Hepatocyte (in vitro differentiated cells): ENCODE results near the gene TNFRSF1A. TPM values are rescaled to one million over a fixed set of nuclear protein-coding genes. Genes with fewer than 3 reads are reported as not detected.

ENCODE experiments used
- DNase-seq: peaks from one replicate; pipeline ENCODE4 v3.0.0-alpha.2; 2016; ENCODE audit warnings: low spot score
- H2AFZ ChIP-seq: fragments of 200-600 bp; sonication (generic); 2 replicates; pipeline ENCODE4 v1.6.0; 2016; ENCODE audit warnings: antibody characterized with exemption, mild to moderate bottlenecking
- H3K27ac ChIP-seq: fragments of 200-600 bp; sonication (generic); 2 replicates; pipeline ENCODE4 v1.5.1; 2016; ENCODE audit warnings: mild to moderate bottlenecking
- H3K27me3 ChIP-seq: fragments of 200-600 bp; sonication (generic); 2 replicates; pipeline ENCODE4 v1.6.1; 2016
- H3K36me3 ChIP-seq: fragments of 200-600 bp; sonication (generic); replicated peaks from 2 replicates; pipeline ENCODE4 v1.5.1; 2016; ENCODE audit warnings: low read depth; ENCODE audit not compliant: insufficient read depth
- H3K4me1 ChIP-seq: fragments of 200-600 bp; sonication (generic); 2 replicates; pipeline ENCODE4 v1.5.1; 2016; ENCODE audit warnings: mild to moderate bottlenecking, moderate library complexity; ENCODE audit not compliant: insufficient read depth
- H3K4me2 ChIP-seq: fragments of 200-600 bp; sonication (generic); 2 replicates; pipeline ENCODE4 v1.6.0; 2016
- H3K4me3 ChIP-seq: fragments of 200-600 bp; sonication (generic); 2 replicates; pipeline ENCODE4 v1.5.1; 2016; ENCODE audit warnings: mild to moderate bottlenecking
- H3K79me2 ChIP-seq: fragments of 200-600 bp; sonication (generic); 2 replicates; pipeline ENCODE4 v1.6.0; 2017; ENCODE audit warnings: mild to moderate bottlenecking
- H3K9me2 ChIP-seq: fragments of 200-600 bp; sonication (generic); replicated peaks from 2 replicates; pipeline ENCODE4 v1.6.0; 2017; ENCODE audit warnings: mild to moderate bottlenecking; ENCODE audit not compliant: insufficient read depth
- H3K9me3 ChIP-seq: fragments of 200-600 bp; sonication (generic); 2 replicates; pipeline ENCODE4 v1.5.1; 2016; ENCODE audit warnings: low read depth, mild to moderate bottlenecking
- H4K20me1 ChIP-seq: fragments of 200-600 bp; sonication (generic); 2 replicates; pipeline ENCODE4 v1.6.0; 2016; ENCODE audit warnings: mild to moderate bottlenecking; ENCODE audit not compliant: insufficient read depth, poor library complexity, severe bottlenecking
- EZH2 ChIP-seq: fragments of 200-600 bp; sonication (generic); IDR thresholded peaks from 2 replicates; pipeline ENCODE4 v1.6.1; 2016; ENCODE audit warnings: antibody characterized with exemption, mild to moderate bottlenecking, borderline replicate concordance
- EZH2phosphoT487 ChIP-seq: fragments of 200-600 bp; sonication (generic); IDR thresholded peaks from one replicate; pipeline ENCODE4 v1.6.1; 2018; ENCODE audit warnings: antibody characterized with exemption, mild to moderate bottlenecking, low read depth, moderate library complexity; ENCODE audit not compliant: unreplicated experiment, severe bottlenecking
- WGBS: methylation state at CpG from one replicate; pipeline ENCODE4 v1.1.6; 2016; ENCODE audit warnings: low lambda C conversion rate; ENCODE audit errors: missing lambda C conversion rate; 5-methylcytosine and 5-hydroxymethylcytosine counted together
- polyA plus RNA-seq: library from polyadenylated mRNA; unstranded; fragments of >200 nt; fragmentation: Nextera tagmentation; extraction: Ambion mirVana; gene quantifications from 2 replicates; pipeline ENCODE4 v1.2.1, GENCODE V29; 2016
- total RNA-seq: library from RNA; depleted of rRNA; stranded (reverse); fragments of >200 nt; gene quantifications from 2 replicates; pipeline ENCODE4 v1.2.3, GENCODE V29; 2014
- TF ChIP-seq, protein P1 (sequence below): fragments of 200-600 bp; sonication (generic); IDR thresholded peaks from 2 replicates; pipeline ENCODE4 v1.5.1; 2016; ENCODE audit warnings: antibody characterized with exemption, mild to moderate bottlenecking; ENCODE audit not compliant: poor library complexity

Gene TNFRSF1A
- total and polyA plus RNA-seq, 2 experiments from 2014 or later, result 147 to 168 TPM

DNA sequence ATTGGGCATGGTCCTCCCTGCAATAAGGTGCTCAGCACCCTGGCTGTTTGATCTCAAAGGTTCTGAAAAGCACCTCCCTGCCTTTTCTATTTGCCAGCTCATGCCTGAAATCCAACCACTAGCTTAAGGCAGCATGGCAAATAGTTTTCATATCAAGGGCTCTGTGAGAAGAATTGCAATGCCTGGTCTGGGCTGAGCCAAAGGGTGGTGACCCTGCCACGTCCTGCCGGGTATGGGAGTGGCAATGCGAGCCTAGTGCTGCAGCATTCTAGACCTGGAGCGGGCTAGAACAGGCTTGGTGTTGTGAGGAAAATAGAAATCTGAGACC lies 35.8 kb upstream of the TNFRSF1A start:
- Histone ChIP-seq H3K9me2 (no peaks in the 10 kb centered on the region), H4K20me1 (no peaks in the 10 kb centered on the region), H3K27ac (peak overlapping the region; percentile 94), H3K36me3 (no peaks in the 10 kb centered on the region), H3K4me2 (no peak overlapping the region), H2AFZ (no peak overlapping the region), H3K27me3 (no peaks in the 10 kb centered on the region), H3K4me1 (peaks cover 41% of the 10 kb centered on the region), H3K4me3 (no peak overlapping the region), H3K9me3 (no peaks in the 10 kb centered on the region), H3K79me2 (no peaks in the 10 kb centered on the region)
- TF ChIP-seq EZH2 (no peak), EZH2phosphoT487 (no peak)
- TF ChIP-seq, protein P1, sequence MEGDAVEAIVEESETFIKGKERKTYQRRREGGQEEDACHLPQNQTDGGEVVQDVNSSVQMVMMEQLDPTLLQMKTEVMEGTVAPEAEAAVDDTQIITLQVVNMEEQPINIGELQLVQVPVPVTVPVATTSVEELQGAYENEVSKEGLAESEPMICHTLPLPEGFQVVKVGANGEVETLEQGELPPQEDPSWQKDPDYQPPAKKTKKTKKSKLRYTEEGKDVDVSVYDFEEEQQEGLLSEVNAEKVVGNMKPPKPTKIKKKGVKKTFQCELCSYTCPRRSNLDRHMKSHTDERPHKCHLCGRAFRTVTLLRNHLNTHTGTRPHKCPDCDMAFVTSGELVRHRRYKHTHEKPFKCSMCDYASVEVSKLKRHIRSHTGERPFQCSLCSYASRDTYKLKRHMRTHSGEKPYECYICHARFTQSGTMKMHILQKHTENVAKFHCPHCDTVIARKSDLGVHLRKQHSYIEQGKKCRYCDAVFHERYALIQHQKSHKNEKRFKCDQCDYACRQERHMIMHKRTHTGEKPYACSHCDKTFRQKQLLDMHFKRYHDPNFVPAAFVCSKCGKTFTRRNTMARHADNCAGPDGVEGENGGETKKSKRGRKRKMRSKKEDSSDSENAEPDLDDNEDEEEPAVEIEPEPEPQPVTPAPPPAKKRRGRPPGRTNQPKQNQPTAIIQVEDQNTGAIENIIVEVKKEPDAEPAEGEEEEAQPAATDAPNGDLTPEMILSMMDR, result no peak
- DNase-seq, result no peak
- 73% methylated on average over 4 of the region's 4 CpGs for WGBS

DNA sequence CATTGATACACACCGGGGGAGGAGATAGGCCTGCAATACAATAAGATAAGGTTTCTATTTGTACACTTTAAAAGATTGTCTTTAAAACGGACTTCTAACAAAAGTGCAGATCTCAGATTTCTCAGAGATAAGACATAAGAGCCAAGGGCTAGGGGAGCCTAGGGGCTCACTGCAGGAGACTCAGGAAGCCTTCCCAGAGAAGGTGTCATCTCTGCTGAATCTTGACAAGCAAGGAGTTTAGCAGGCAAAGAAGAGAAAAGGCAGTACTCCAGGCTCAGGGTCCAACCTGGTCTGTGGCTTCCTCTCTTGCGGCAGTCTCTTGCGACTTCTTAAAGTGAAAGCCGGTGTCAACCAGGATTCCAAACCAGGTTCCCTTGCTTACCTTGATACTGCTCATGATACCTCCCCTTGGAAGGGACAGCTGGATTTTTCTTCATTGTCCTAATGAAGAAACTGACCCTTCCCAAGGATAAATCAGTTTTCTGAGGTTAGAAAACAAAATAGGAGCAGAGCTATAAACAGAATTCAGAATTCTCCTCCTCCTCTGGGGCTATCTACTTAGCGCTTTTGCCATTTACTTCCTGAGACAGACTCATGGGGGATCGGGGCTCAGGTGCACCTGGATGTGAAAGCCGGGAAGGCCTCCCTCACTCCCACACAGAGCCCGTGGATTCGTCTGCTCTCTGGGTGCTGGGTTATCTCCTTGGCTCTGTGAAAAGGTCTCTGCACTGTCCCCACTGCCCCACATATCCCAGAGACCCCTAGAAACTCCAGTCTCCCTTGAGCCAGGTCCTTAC lies 35.2 kb upstream of the TNFRSF1A start:
- Histone ChIP-seq H3K4me2 (peak overlapping the region; percentile 62), H2AFZ (peak overlapping the region; percentile 10)

DNA sequence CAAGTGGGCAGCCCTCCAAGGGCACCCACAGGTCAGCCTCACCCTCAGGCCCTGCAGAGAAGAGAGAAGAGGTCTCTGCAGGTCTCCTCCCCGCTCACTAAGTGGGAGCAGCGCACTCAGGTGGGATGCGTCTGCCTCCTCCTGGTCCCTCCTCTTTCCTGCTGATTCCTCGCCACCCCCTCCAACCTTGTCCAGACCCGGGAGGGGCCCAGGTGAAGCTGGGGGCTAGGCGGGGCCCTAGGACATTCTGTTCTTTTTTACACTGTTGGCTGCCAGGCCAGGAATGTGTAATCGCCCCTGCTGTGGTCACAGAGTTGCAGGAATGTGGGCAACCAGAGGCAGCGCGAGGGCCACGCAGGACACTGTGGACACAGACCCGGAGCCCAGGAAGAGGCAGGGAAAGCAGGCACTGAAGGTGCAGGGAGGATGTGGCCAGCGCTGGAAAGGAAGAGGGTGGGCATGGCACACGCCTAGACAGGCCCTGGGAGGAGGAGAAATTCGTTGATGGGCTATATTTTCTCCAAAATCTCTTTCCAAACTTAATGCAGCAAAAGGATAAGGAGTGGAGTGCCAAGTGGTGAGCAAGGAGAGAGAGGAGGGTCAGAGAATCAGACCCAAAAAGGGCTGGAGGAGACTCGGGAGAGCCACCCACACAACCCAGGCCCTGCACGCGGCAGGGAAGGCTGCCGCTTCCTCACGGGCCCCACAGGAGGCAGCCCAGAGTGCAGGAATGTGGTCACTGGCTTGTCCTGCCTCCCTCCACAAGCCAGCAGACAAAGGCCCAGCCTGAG lies 34.4 kb upstream of the TNFRSF1A start:
- TF ChIP-seq EZH2phosphoT487, result no peak
- TF ChIP-seq, protein P1, result peak; percentile 36
- peaks cover 53% of the 10 kb centered on the region for H3K4me1 ChIP-seq
- no peaks in the 10 kb centered on the region for H3K27me3 ChIP-seq
- WGBS, result 34% methylated on average over 19 of the region's 19 CpGs
- no peaks in the 10 kb centered on the region for H4K20me1 ChIP-seq
- no peaks in the 10 kb centered on the region for H3K79me2 ChIP-seq
- H3K9me2 ChIP-seq, result no peaks in the 10 kb centered on the region
- H3K4me3 ChIP-seq, result no peak overlapping the region
- peak overlapping the region; percentile 94 for H3K27ac ChIP-seq
- no peaks in the 10 kb centered on the region for H3K36me3 ChIP-seq
- H3K4me2 ChIP-seq, result peak overlapping the region; percentile 62
- DNase-seq, result peak; percentile 75
- no peaks in the 10 kb centered on the region for H3K9me3 ChIP-seq
- H2AFZ ChIP-seq, result peak overlapping the region; percentile 10

More for the DNA sequence above, 35.2 kb upstream of the TNFRSF1A start:
- Histone ChIP-seq H3K27ac (peak overlapping the region; percentile 94), H3K79me2 (no peaks in the 10 kb centered on the region), H4K20me1 (no peaks in the 10 kb centered on the region), H3K27me3 (no peaks in the 10 kb centered on the region), H3K4me1 (peaks cover 47% of the 10 kb centered on the region), H3K4me3 (no peak overlapping the region), H3K36me3 (no peaks in the 10 kb centered on the region), H3K9me2 (no peaks in the 10 kb centered on the region), H3K9me3 (no peaks in the 10 kb centered on the region)
- TF ChIP-seq, protein P1, result no peak
- no peak for TF ChIP-seq EZH2
- TF ChIP-seq EZH2phosphoT487, result no peak
- DNase-seq, result no peak
- 61% methylated on average over 10 of the region's 10 CpGs for WGBS
